ENCODE measurements around the gene SPRED2.

SPRED2 gene

DNA sequence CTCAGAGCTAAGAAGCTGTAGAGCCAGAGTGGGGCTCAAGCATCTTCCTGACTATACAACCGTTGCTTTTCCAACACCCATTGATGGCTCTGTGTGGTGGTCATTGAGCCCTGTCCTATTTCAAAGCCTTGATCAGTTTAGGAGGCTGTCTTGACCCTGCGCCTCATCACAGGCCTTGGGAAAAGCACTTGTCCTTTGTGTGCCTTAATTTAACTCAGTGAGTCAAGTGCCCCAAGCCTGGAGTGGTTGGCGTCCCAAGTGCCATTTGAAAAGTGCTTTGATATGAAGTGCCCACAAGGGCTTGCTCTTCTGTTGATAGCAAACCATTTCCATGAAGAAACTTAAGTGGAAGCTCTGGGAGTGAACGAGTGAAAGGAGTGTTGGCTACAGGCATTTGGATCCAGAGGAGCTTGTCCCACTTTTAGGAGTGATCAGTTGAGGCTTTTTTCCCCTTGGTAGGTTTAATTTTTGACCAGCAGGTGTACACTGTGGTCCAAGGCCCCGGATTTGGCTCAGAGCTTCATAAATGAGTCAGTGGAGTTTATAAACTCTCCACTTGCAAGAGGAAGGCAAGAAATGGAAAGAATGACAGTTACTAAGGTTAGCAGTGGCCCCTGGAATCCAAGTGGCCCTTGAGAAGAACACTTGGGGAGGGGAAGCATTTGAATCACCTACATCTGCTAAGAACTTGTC lies 154.5 kb downstream of the SPRED2 start:
- DNase-seq (ENCODE audit: low read depth in 2 of 2): no peak

DNA sequence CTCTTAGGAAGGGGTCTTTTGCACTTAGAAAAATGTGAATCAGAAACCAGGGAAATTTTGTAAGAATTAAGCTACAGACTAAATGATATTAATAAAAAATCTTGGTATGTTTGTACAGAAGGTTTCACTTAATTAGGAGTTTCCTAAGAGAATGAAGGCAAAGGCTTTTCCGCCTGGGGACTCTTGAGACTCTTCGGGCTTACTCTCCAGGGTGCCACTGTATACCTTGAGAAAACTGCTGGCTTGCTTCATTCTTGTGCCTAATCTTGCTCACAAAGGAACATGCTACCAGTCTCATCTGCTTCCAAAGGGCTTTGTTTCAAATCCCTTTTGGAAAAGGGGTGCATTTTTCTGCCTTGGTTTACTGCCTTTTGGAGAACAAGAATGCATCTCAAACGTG lies 155.3 kb downstream of the SPRED2 start:
- no peak for DNase-seq (ENCODE audit: low read depth in 2 of 2)

GRCh38 chr2:65276609-65277008 lies 155.8 kb downstream of the SPRED2 start:
- DNase-seq (ENCODE audit: low read depth in 2 of 2): no peak

- DNase-seq (ENCODE audit: low read depth in 2 of 2): no peak
Observed at GRCh38 chr2:65275141-65275915, 157.1 kb downstream of the SPRED2 start.

GRCh38 chr2:65273344-65273743 lies 159.1 kb downstream of the SPRED2 start:
- DNase-seq (ENCODE audit: low read depth in 2 of 2): no peak

DNA sequence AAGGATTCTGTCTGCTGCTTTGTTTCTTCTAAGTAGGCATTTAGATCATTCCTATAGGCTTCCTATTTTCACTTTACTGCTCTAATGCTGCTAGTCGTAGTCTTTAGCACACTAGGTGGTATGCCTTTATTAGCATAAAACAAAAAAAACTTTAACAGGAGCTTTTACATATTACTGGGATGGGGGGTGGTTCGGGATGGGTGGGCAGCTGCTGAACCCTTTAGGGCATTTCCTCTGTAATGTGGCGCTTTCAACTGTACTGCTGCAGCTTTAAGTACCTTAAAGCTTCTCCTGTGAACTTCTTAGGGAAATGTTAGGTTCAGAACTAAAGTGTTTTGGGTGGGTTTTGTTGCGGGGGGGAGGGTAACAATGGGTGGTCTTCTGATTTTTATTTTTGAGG lies 163.4 kb downstream of the SPRED2 start:
- no peak for DNase-seq (ENCODE audit: low read depth in 2 of 2)

DNA sequence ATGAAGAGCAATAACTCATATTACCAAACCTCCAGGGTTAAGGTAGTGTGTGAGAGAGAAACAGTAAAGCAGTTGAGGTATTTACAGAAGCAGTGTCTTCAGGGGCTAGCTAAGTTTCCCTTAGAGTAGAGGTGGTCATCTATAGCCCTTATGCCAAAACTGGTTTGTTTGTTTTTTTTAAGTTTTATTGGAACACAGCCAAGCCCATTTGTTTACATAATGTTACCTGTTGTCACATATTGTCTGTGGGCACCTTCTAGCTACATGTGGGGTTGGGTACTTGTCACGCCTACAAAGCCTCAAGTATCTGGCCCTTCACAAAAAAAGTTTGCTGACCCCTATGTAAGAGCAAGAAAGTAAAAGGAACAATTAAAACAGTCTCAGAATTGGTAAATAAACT lies 165.4 kb downstream of the SPRED2 start:
- no peak for DNase-seq (ENCODE audit: low read depth in 2 of 2)

DNA sequence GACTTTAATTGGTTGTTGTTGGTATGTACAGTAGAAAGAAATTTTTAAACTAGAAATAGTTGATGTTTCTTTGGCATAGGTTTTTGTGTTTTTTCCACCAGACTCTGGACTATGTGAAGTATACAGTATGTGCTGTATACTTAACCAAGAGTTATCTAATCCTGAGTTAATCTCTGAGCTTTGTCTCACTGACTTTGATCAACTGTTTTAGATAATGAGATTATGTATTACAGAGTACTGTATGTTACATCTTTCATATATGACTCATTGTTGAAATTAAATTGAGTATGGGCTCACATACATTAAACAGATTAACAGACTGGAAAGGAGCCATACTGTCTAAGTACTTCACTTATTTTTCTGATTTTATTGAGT lies 166.7 kb downstream of the SPRED2 start:
- DNase-seq (ENCODE audit: low read depth in 2 of 2): no peak

DNA sequence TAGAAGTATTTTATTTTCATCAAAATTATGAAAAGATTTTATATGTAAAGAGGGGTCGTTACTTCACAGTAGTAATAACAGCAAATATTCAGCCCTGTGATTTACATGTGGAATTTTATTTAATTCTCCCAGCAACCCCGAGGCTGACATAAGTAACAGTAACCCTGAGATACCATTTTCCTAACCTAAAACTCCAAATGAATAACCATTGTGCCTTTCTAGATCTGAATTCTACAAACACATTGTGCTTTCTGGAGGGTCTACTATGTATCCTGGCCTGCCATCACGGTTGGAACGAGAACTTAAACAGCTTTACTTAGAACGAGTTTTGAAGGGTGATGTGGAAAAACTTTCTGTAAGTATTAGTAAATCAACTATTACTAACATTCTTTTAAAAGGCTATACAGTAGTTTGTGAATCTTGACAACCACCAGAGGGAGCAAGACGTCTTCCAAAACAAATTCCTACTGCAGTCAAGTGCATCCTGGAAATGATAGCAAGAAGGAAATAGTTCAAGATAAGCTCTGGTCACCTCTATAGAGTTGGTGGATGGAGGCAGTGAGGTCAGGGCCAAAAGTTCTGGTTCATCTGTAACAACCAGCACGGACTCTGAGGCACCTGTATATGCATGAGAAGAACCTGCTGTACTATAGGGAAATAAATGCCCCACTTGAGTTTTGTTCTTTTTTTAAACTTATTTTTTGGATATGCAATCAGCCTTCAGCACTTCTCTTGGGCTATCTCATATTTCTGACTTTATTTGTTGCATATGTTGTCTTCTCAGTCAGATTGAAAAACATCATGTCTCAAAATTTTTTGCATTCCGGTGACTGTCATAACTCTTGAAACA lies 167.4 kb downstream of the SPRED2 start:
- DNase-seq (ENCODE audit: low read depth in 2 of 2): no peak

DNA sequence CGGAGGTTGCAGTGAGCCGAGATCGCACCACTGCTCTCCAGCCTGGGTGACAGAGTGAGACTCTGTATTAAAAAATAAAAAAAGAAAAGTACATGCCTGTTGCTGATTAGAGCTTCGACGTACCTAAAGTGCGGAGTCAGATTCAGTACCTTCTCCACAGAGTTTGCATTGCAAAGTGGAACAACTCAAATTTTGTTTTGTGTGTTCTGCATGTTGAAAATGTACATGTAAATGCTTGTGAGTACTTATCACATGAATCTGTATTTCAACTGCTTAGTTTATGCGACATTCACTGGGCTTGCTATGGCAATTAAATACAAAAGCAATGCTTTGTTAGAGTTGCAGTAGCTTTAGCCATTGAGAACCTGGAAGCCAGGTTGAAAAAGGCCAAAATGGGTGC lies 168.4 kb downstream of the SPRED2 start:
- no peak for DNase-seq (ENCODE audit: low read depth in 2 of 2)

- no peak for DNase-seq (ENCODE audit: low read depth in 2 of 2)
Observed at GRCh38 chr2:65263262-65263661, 169.1 kb downstream of the SPRED2 start.

DNA sequence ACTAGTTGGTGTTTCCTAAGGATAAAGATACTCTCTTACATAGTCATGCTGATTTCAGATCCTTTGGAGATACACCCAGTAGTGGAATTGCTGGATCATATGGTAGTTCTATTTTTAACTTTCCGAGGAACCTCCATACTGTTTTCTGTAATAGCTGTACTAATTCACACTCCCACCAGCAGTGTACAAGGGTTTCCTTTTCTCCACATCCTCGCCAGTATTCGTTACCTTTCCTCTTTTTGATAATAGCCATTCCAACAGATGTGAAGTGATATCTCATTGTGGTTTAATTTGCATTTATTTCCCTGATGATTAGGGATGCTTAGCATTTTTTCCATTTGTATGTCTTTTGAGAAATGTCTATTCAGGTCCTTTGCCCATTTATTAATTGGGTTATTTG lies 170.7 kb downstream of the SPRED2 start:
- no peak for DNase-seq (ENCODE audit: low read depth in 2 of 2)

Data from stimulated activated CD4-positive, alpha-beta T cell treated with anti-CD3 and anti-CD28 coated beads, Interleukin-15, amount 100 ng/mL, for 48 hours (primary cell).